Chondrocyte (in vitro differentiated cells): ENCODE data around the gene CRNKL1. TPM values are rescaled to one million over a fixed set of nuclear protein-coding genes. Genes with fewer than 3 reads are reported as not detected.

Source experiments
- DNase-seq: peaks from one replicate; pipeline ENCODE4 v3.0.0; 2021; ENCODE audit warnings: mixed read lengths, low spot score
- H3K27ac Mint-ChIP-seq: one replicate; pipeline ENCODE4 v1.8.0; 2021; ENCODE audit warnings: mild to moderate bottlenecking, moderate library complexity, mixed read lengths; ENCODE audit not compliant: unreplicated experiment
- H3K27me3 Mint-ChIP-seq: 2 replicates; pipeline ENCODE4 v1.8.0; 2021; ENCODE audit warnings: low read depth, mixed read lengths
- H3K36me3 Mint-ChIP-seq: 2 replicates; pipeline ENCODE4 v1.8.0; 2021; ENCODE audit warnings: low read depth, mixed read lengths
- H3K4me1 Mint-ChIP-seq: 2 replicates; pipeline ENCODE4 v1.8.0; 2021; ENCODE audit warnings: low read depth, mild to moderate bottlenecking, mixed read lengths
- H3K4me3 Mint-ChIP-seq: one replicate; pipeline ENCODE4 v1.8.0; 2021; ENCODE audit warnings: mild to moderate bottlenecking, moderate library complexity, mixed read lengths; ENCODE audit not compliant: unreplicated experiment
- H3K9me3 Mint-ChIP-seq: 2 replicates; pipeline ENCODE4 v1.8.0; 2021; ENCODE audit warnings: low read depth, mixed read lengths
- total RNA-seq: library from RNA; stranded (reverse); gene quantifications from 3 replicates; pipeline ENCODE4 v1.2.1, GENCODE V29; 2021
- TF ChIP-seq, protein P1 (sequence below): fragments of 200-600 bp; sonication (generic); IDR thresholded peaks from 2 replicates; pipeline ENCODE4 v1.5.0; 2021; ENCODE audit warnings: antibody characterized with exemption, mild to moderate bottlenecking, moderate library complexity

The CRNKL1 gene
- total RNA-seq, 1 donor from 2014 or later, result 16.4 TPM

DNA sequence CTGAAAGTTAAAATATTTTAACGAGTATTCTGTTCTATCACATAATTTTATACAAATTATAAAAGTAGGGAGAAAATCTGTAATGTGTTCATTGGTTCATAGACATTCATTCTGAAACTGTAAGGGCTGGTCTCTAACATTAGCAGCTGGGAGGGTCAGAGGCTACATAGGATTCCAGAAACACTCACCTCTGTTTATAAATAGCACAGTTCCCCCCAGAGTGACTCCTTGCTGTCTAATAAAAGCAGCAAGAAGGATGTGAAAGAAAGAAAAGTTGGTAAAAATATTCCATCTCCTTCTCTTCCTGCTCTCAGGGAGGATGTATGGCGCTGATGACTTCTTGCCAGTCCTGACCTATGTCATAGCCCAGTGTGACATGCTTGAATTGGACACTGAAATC is 60.4 kb downstream of the CRNKL1 start:
- Mint-ChIP-seq H3K27me3 (no peaks in the 10 kb centered on the region), H3K36me3 (peaks cover 3% of the 10 kb centered on the region), H3K27ac (peak overlapping the region; percentile 99), H3K4me1 (peaks cover 73% of the 10 kb centered on the region), H3K4me3 (no peak overlapping the region), H3K9me3 (no peaks in the 10 kb centered on the region)
- TF ChIP-seq, protein P1, sequence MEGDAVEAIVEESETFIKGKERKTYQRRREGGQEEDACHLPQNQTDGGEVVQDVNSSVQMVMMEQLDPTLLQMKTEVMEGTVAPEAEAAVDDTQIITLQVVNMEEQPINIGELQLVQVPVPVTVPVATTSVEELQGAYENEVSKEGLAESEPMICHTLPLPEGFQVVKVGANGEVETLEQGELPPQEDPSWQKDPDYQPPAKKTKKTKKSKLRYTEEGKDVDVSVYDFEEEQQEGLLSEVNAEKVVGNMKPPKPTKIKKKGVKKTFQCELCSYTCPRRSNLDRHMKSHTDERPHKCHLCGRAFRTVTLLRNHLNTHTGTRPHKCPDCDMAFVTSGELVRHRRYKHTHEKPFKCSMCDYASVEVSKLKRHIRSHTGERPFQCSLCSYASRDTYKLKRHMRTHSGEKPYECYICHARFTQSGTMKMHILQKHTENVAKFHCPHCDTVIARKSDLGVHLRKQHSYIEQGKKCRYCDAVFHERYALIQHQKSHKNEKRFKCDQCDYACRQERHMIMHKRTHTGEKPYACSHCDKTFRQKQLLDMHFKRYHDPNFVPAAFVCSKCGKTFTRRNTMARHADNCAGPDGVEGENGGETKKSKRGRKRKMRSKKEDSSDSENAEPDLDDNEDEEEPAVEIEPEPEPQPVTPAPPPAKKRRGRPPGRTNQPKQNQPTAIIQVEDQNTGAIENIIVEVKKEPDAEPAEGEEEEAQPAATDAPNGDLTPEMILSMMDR, result no peak
- DNase-seq, result no peak

DNA sequence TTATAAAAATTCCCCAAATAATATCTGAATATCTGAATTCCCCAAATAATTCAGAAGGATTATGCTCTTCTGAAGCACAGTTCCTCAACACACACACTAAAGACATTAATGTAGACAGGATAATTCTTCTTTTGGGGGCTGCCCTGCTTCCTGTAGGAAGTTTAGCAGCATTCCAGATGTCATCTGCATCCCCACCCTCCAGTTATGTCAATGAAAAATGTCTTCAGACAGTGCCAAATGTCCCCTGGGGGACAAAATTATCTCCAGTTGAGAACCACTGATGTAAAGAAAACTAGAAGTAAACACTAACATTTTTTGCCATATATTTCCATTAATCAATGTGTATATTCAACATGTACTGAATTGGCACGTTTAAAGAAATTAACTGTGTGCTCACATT is 61.0 kb downstream of the CRNKL1 start:
- Mint-ChIP-seq H3K27ac (peak overlapping the region; percentile 99), H3K27me3 (no peaks in the 10 kb centered on the region), H3K4me1 (peaks cover 68% of the 10 kb centered on the region), H3K36me3 (peaks cover 2% of the 10 kb centered on the region), H3K9me3 (no peaks in the 10 kb centered on the region), H3K4me3 (no peak overlapping the region)
- no peak for DNase-seq
- TF ChIP-seq, protein P1, result no peak

- TF ChIP-seq, protein P1, result no peak
- Mint-ChIP-seq H3K36me3 (peaks cover 2% of the 10 kb centered on the region), H3K27ac (peak overlapping the region; percentile 99), H3K27me3 (no peaks in the 10 kb centered on the region), H3K9me3 (no peaks in the 10 kb centered on the region), H3K4me3 (no peak overlapping the region), H3K4me1 (peaks cover 68% of the 10 kb centered on the region)
- no peak for DNase-seq
Measured at GRCh38 chr20:19990850-19991249, 61.4 kb downstream of the CRNKL1 start.

GRCh38 chr20:19987046-19987445 is 65.2 kb downstream of the CRNKL1 start:
- Mint-ChIP-seq H3K9me3 (no peaks in the 10 kb centered on the region), H3K27ac (no peak overlapping the region), H3K4me1 (peaks cover 34% of the 10 kb centered on the region), H3K36me3 (no peaks in the 10 kb centered on the region), H3K27me3 (no peaks in the 10 kb centered on the region), H3K4me3 (no peak overlapping the region)
- no peak for DNase-seq
- TF ChIP-seq, protein P1, result no peak

- DNase-seq, result no peak
- no peak overlapping the region for H3K27ac Mint-ChIP-seq
Measured at GRCh38 chr20:19986419-19986818, 65.8 kb downstream of the CRNKL1 start.

More at GRCh38 chr20:19986419-19986818, 65.8 kb downstream of the CRNKL1 start:
- Mint-ChIP-seq H3K27me3 (no peaks in the 10 kb centered on the region), H3K4me3 (no peak overlapping the region), H3K4me1 (peaks cover 33% of the 10 kb centered on the region), H3K9me3 (no peaks in the 10 kb centered on the region), H3K36me3 (no peaks in the 10 kb centered on the region)
- TF ChIP-seq, protein P1, result no peak

Other genes with a start within 250 kb of the CRNKL1 start
- gene NAA20, start 35.1 kb downstream of the CRNKL1 start, total RNA-seq, result 44.9 to 47.2 TPM (median 46.2 TPM) in 3 replicates
- gene CFAP61, start 66 bp upstream of the CRNKL1 start, total RNA-seq, result not detected in 3 replicates